SHP77 treated with DMSO at 0.1 percent for 48 hours (cell line): ENCODE measurements around the gene RBM47.

Experiments
- DNase-seq: peaks from one replicate; lab custom pipeline; 2025; lab: John Stamatoyannopoulos, UW

Gene RBM47

GRCh38 chr4:40586729-40587128 lies 42.9 kb downstream of the RBM47 start:
- DNase-seq, result no peak

- DNase-seq, result no peak
These were observed 43.6 kb downstream of the RBM47 start for GRCh38 chr4:40586034-40586433.

- DNase-seq, result no peak
These were observed 44.4 kb downstream of the RBM47 start for GRCh38 chr4:40585201-40585799.

DNA sequence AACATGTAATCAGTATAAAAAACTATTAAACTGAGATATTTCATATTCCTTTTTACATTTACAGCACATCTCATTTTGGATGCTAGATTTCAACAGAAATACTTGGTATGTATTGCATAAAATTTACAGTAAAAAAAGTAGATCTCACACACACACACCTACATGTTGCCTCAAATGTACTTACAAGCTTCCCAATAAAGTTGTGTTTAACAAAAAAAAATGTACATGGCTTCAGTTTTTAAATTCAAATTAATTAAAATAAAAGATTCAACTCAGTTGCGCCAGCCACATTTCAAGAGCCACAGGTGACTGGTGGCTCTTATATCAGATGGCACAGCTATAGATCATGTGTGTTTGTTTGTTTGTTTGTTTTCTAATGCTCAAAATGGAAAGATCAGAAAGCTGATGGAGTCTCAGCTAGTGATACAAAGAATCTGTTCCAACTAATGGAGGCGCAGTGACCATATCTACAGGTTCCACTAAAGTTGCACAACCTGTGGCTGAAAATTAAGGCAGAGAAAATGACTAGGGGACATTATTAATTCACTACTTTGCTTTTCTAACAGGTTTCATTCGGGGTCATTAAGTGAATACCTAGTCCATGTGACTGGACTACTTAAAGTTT lies 45.0 kb downstream of the RBM47 start:
- no peak for DNase-seq

DNA sequence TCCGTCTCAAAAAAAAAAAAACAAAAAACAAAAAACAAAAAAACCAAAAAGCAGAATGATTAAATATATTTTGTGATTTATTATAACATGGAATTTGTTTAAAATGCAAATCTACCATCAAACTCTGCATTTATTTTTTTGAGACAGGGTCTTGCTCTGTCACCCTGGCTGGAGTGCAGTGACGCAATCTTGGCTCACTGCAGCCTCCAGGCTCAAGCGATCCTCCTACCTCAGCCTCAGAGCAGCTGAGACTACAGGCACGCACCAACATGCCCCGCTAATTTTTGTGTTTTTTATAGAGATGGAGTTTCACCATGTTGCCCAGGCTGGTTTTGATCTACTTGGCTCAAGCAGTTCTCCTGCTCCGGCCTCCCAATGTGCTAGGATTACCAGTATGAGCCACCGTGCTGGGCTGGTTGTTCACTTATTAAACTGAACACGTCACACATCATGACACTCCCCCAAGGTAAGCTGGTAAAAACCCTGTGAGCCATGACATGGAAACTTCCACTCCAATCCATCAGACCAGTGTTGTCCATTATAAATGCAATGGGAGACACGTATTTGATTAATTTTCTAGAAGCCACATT lies 45.7 kb downstream of the RBM47 start:
- DNase-seq, result no peak

GRCh38 chr4:40582413-40582812 lies 47.3 kb downstream of the RBM47 start:
- DNase-seq, result no peak

- DNase-seq, result no peak
These were observed 48.2 kb downstream of the RBM47 start for GRCh38 chr4:40581254-40582140.

GRCh38 chr4:40579983-40580382 lies 49.7 kb downstream of the RBM47 start:
- DNase-seq, result no peak

- no peak for DNase-seq
These were observed 51.9 kb downstream of the RBM47 start for GRCh38 chr4:40577588-40578253.

DNA sequence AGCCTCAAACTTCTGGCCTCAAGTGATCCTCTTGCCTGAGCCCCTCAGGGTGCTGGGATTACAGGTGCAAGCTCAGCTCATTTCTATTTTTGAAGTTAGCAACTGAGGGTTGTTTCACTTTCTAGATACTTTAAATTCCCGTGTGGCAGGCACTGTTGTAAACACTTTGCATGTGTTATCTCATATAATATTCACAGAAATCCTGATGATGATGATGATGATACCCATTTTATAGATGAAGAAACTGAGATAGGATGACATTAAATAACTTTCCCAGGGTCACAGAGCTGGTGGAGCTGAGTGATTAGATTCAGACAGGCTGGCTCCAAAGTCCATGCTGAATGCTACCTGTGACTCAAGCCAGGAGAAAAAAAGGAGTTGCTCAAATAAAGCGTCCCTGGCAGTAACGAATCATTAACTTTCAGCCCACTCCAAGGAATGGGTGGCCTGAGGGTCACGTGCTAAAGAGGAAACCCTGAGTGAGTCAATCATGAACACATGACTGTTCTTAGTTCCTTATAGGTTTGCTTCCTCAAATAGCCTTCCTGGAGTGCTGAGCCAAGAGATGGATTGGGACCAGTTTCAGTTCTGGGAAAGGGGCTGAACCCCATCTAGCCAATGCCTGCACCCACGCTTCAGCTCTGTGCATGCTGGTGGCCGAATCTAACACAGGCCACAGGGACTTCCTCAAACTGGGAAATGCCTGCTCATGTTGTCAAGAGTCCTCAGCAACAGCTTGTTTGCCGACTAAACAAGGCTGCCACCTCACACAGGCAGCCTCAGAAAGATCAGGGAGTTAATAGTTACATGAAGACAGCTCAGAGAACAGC lies 52.8 kb downstream of the RBM47 start:
- no peak for DNase-seq

- no peak for DNase-seq
These were observed 53.8 kb downstream of the RBM47 start for GRCh38 chr4:40575846-40576245.

DNA sequence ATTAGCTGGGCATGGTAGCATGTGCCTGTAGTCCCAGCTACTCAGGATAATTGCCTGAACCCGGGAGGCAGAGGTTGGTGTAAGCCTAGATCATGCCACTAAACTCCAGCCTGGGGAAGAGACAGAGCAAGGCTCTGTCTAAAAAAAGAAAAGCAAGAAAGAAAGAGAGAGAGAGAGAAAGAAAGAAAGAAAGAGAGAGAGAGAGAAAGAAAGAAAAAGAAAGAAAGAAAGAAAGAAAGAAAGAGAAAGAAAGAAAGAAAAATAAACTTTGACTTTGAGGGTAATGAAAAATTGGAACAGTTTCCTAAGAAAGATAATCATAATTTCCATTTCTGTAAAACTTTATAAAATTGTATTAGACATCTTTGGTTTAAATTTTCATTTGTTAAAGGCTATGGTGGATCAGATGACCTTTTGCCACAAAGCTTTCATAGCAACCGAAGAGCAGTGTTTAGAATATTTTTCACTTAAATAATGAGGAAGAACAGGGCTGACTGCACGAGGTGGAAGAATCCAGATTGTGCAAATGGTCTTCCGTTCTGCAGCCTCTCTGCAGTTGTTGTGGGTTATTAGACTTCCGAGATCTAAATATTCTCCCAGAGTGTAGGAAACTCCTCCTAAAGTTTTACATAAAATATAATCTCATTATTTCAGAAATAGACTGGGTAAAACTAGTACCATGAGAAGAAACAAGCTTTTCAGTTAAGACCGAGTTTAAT lies 55.9 kb downstream of the RBM47 start:
- no peak for DNase-seq

DNA sequence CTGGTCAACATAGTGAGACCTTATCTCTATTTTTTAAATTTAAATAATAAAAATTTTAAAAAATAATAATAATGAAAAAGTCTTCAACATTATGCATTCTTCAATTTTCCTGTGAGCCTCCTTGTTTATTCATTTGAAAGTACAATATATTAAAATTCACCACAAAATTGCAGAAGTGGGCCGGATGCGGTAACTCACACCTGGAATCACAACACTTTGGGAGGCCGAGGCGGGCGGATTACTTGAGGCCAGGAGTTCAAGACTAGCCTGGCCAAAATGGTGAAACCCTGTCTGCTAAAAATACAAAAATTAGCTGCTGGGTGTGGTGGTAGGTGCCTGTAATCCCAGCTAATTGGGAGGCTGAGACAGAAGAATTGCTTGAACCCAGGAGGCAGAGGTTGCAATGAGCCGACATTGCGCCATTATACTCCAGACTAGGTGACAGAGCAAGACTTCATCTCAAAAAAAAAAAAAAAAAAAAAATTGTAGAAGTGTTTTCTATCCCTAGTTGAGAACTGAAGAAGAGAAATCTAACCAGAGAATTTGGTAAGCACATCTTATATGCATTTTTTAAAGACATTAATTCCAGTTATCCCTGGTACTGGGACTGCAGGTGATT lies 56.9 kb downstream of the RBM47 start:
- no peak for DNase-seq

GRCh38 chr4:40571208-40571607 lies 58.5 kb downstream of the RBM47 start:
- DNase-seq, result no peak

GRCh38 chr4:40570348-40571077 lies 59.2 kb downstream of the RBM47 start:
- DNase-seq, result no peak

- no peak for DNase-seq
These were observed 64.7 kb downstream of the RBM47 start for GRCh38 chr4:40564815-40565483.

DNA sequence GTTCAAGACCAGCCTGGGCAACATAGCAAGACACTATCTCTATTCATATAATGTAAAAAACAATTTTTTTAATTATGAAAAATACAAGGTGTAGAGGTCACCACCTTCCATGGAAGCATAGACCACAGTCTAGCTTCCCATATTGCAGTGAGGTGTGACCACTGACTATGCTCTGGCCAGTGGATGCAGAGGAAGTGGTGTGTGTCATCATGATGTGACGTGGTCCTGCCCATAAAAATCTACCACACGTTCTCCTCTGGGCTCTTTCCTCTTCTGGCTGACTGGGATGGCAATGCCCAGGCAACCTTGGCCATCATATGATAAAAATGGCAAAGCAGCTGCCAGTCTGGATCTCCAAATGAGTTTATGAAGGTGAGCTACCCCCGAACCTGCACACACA lies 65.7 kb downstream of the RBM47 start:
- no peak for DNase-seq

GRCh38 chr4:40563401-40563800 lies 66.3 kb downstream of the RBM47 start:
- DNase-seq, result no peak

GRCh38 chr4:40562681-40563080 lies 67.0 kb downstream of the RBM47 start:
- DNase-seq, result no peak
